ENCODE measurements around the gene MVB12B.

DNA sequence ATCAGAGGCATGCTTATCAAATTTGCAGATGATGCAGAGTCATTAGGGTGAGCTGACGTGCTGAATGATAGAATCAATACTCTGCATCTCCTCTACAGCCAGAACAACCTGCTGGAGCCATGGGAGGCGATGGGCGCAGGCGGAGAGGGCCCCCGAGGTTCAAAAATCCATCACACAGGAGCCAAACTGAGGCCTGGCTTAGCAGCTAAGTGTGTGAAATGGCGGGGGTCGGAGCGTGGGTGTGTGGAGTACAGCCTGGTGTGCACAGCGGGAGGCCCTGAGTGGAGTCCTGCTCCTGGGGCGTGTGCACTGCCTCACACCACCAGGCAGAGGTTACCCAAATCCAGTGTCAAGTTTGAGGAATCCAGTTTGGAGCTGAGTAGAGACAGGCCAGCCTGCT lies 73.2 kb downstream of the MVB12B start:
- TF ChIP-seq CTCF (IDR thresholded peaks at IDR 0.05) (no peak), POLR2A (IDR thresholded peaks at IDR 0.05) (no peak)
